GM12873 (cell line): ENCODE results near the gene SRPK2.

Experiments
- TF ChIP-seq, protein P1 (sequence below): IDR thresholded peaks from 2 replicates; pipeline ENCODE4 v1.5.1; 2012; ENCODE audit warnings: low read depth, mild to moderate bottlenecking, moderate library complexity, low read length, control low read depth; ENCODE audit not compliant: insufficient read depth; ENCODE audit errors: missing control alignments

The SRPK2 gene

GRCh38 chr7:105073143-105073542 is 315.6 kb downstream of the SRPK2 start:
- TF ChIP-seq, protein P1, sequence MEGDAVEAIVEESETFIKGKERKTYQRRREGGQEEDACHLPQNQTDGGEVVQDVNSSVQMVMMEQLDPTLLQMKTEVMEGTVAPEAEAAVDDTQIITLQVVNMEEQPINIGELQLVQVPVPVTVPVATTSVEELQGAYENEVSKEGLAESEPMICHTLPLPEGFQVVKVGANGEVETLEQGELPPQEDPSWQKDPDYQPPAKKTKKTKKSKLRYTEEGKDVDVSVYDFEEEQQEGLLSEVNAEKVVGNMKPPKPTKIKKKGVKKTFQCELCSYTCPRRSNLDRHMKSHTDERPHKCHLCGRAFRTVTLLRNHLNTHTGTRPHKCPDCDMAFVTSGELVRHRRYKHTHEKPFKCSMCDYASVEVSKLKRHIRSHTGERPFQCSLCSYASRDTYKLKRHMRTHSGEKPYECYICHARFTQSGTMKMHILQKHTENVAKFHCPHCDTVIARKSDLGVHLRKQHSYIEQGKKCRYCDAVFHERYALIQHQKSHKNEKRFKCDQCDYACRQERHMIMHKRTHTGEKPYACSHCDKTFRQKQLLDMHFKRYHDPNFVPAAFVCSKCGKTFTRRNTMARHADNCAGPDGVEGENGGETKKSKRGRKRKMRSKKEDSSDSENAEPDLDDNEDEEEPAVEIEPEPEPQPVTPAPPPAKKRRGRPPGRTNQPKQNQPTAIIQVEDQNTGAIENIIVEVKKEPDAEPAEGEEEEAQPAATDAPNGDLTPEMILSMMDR: no peak

- TF ChIP-seq, protein P1: no peak
Measured at GRCh38 chr7:105068886-105069285, 319.8 kb downstream of the SRPK2 start.

DNA sequence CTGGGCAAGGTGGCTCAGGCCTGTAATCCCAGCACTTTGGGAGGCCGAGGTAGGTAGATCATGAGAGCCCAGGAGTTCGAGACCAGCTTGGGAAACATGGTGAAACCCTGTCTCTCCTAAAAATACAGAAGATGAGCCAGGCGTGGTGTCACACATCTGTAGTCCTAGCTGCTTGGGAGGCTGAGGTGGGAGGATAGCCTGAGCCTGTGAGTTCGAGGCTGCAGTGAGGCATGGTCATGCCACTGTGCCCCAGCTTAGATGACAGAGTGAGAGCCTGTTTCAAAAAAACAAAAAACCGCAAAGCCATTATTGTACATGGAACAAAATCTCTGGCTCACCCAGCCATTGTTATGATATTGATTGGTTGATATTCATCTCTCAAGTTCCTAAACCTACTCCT is 321.0 kb downstream of the SRPK2 start:
- TF ChIP-seq, protein P1: no peak
